Measurements from ENCODE around the gene XPR1. TPM values are rescaled to one million over a fixed set of nuclear protein-coding genes. Genes with fewer than 3 reads are reported as not detected.

Gene XPR1
- total RNA-seq, 2 donors from 2014 or later: 39.3 to 50.9 TPM

DNA sequence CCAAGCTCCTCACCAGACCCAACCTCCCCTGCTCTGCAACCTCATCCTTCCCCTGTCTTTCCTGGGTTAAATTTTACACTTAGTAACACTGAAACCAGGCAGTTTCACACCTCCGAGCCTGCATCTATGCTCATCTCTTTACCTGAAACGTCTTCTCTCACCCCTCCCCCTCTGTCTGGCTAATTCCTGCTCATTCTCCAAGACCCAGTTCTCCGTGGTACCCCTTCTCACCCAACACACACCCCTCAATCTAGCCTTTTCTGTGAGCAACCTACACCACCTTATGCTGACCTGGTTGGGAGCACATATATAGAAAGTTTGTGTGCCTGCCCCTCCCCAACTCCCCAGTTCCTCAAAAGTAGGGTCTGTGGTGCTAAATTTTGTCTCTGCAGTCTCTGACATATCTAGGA, 277.2 kb downstream of the XPR1 start:
- TF ChIP-seq, protein P1, sequence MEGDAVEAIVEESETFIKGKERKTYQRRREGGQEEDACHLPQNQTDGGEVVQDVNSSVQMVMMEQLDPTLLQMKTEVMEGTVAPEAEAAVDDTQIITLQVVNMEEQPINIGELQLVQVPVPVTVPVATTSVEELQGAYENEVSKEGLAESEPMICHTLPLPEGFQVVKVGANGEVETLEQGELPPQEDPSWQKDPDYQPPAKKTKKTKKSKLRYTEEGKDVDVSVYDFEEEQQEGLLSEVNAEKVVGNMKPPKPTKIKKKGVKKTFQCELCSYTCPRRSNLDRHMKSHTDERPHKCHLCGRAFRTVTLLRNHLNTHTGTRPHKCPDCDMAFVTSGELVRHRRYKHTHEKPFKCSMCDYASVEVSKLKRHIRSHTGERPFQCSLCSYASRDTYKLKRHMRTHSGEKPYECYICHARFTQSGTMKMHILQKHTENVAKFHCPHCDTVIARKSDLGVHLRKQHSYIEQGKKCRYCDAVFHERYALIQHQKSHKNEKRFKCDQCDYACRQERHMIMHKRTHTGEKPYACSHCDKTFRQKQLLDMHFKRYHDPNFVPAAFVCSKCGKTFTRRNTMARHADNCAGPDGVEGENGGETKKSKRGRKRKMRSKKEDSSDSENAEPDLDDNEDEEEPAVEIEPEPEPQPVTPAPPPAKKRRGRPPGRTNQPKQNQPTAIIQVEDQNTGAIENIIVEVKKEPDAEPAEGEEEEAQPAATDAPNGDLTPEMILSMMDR (conservative IDR thresholded peaks at IDR 0.05): no peak
- DNase-seq: peak; percentile 33

GRCh38 chr1:180909462-180909976, 277.7 kb downstream of the XPR1 start:
- no peak overlapping the region for H3K4me3 ChIP-seq (ENCODE audit: low read length)
- Mint-ChIP-seq H3K27ac (no peak overlapping the region), H3K4me3 (no peak overlapping the region), H3K36me3 (ENCODE audit: low read depth) (no peaks in the 10 kb centered on the region), H3K4me1 (peaks cover 19% of the 10 kb centered on the region), H3K9me3 (no peaks in the 10 kb centered on the region), H3K27me3 (ENCODE audit: insufficient read depth) (peaks cover 12% of the 10 kb centered on the region)
- peak; percentile 7 for DNase-seq
- H3K9me3 ChIP-seq (ENCODE audit: control insufficient read depth, low read length): no peaks in the 10 kb centered on the region
- WGBS, 2 experiments (ENCODE audit: insufficient coverage in 1 of 2, insufficient read length in 1 of 2): 89 to 100% methylated on average over 1 to 4 of the region's 5 CpGs
- no peaks in the 10 kb centered on the region for H3K4me1 ChIP-seq (ENCODE audit: control insufficient read depth, insufficient read depth, low read length)
- H3K9ac ChIP-seq (ENCODE audit: extremely low read depth, low read length, poor library complexity, severe bottlenecking): no peak overlapping the region
- H3K27ac ChIP-seq (ENCODE audit: low read depth, low read length): no peak overlapping the region
- H3K27me3 ChIP-seq (ENCODE audit: control insufficient read depth, insufficient read depth, low read length, poor library complexity, severe bottlenecking): peaks cover 30% of the 10 kb centered on the region
- no peaks in the 10 kb centered on the region for H3K36me3 ChIP-seq (ENCODE audit: control insufficient read depth, insufficient read depth, low read length)
- TF ChIP-seq, protein P1 (conservative IDR thresholded peaks at IDR 0.05): no peak

More for the DNA sequence above, 277.2 kb downstream of the XPR1 start:
- Histone ChIP-seq H3K27me3 (ENCODE audit: control insufficient read depth, insufficient read depth, low read length, poor library complexity, severe bottlenecking) (peaks cover 28% of the 10 kb centered on the region), H3K4me1 (ENCODE audit: control insufficient read depth, insufficient read depth, low read length) (no peaks in the 10 kb centered on the region), H3K27ac (ENCODE audit: low read depth, low read length) (no peak overlapping the region), H3K36me3 (ENCODE audit: control insufficient read depth, insufficient read depth, low read length) (no peaks in the 10 kb centered on the region), H3K4me3 (ENCODE audit: low read length) (no peak overlapping the region), H3K9ac (ENCODE audit: extremely low read depth, low read length, poor library complexity, severe bottlenecking) (no peak overlapping the region), H3K9me3 (ENCODE audit: control insufficient read depth, low read length) (no peaks in the 10 kb centered on the region)
- Mint-ChIP-seq H3K27ac (no peak overlapping the region), H3K4me1 (peaks cover 19% of the 10 kb centered on the region), H3K9me3 (no peaks in the 10 kb centered on the region), H3K27me3 (ENCODE audit: insufficient read depth) (peaks cover 11% of the 10 kb centered on the region), H3K36me3 (ENCODE audit: low read depth) (no peaks in the 10 kb centered on the region), H3K4me3 (no peak overlapping the region)
- WGBS, 2 experiments (ENCODE audit: insufficient coverage in 1 of 2, insufficient read length in 1 of 2): 71 to 86% methylated on average over 3 of the region's 3 CpGs

- Mint-ChIP-seq H3K9me3 (no peaks in the 10 kb centered on the region), H3K4me1 (peaks cover 19% of the 10 kb centered on the region), H3K36me3 (ENCODE audit: low read depth) (no peaks in the 10 kb centered on the region), H3K27me3 (ENCODE audit: insufficient read depth) (peaks cover 12% of the 10 kb centered on the region), H3K4me3 (peak overlapping the region; percentile 66), H3K27ac (peak overlapping the region; percentile 82)
- peak overlapping the region; percentile 5 for H3K9ac ChIP-seq (ENCODE audit: extremely low read depth, low read length, poor library complexity, severe bottlenecking)
- H3K27ac ChIP-seq (ENCODE audit: low read depth, low read length): no peak overlapping the region
- no peaks in the 10 kb centered on the region for H3K36me3 ChIP-seq (ENCODE audit: control insufficient read depth, insufficient read depth, low read length)
- H3K4me1 ChIP-seq (ENCODE audit: control insufficient read depth, insufficient read depth, low read length): no peaks in the 10 kb centered on the region
- TF ChIP-seq, protein P1 (conservative IDR thresholded peaks at IDR 0.05): no peak
- H3K9me3 ChIP-seq (ENCODE audit: control insufficient read depth, low read length): no peaks in the 10 kb centered on the region
- 42 to 52% methylated on average over 15 to 17 of the region's 17 CpGs for WGBS, 2 experiments (ENCODE audit: insufficient coverage in 1 of 2, insufficient read length in 1 of 2)
- peak overlapping the region; percentile 67 for H3K4me3 ChIP-seq (ENCODE audit: low read length)
- DNase-seq: peak; percentile 67
- peaks cover 30% of the 10 kb centered on the region for H3K27me3 ChIP-seq (ENCODE audit: control insufficient read depth, insufficient read depth, low read length, poor library complexity, severe bottlenecking)
Observed at GRCh38 chr1:180911640-180912191, 279.9 kb downstream of the XPR1 start.
